Measurements from ENCODE around the gene DRD4. TPM values are rescaled to one million over a fixed set of nuclear protein-coding genes. Genes with fewer than 3 reads are reported as not detected.

The DRD4 gene
- total RNA-seq, 1 donor from 2014 or later = 1.3 TPM

DNA sequence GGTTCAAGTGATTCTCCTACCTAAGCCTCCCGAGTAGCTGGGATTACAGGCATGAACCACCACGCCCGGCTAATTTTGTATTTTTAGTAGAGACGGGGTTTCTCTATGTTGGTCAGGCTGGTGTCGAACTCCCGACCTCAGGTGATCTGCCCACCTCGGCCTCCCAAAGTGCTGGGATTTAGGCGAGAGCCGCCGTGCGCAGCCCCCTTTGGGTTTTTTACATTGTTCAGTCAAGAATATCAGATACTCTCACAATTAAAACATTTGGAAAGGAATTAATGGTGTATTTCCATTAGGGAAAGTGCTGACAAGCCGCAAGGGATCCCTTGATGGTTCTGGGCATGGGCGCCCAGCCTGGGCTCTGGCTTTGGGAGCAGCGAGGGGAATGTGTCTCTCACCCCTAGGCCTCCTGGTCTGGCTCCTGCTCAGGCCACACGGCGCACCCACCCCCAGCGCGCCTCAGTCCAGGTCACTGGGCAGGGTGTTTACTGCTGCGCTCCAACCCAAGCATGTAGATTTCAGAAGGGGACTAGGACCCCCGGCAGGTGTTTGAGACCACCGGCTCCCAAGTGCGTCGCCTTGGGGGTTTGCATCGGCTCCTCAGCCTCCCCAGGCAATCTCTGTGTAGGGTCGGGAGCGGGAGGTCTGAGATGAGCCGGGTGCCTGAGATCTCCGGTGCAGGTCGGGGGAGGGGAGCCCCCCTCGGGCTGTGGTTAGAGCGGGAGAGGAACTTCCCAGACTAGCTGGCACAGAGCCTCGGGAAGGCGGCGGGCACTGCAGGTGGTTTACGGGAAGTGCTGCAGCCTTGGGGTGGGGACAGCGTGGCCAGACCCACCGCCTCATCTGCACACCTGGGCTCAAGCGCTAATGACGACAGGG, 20.5 kb upstream of the DRD4 start:
- Histone ChIP-seq H3K4me1 (peaks cover 34% of the 10 kb centered on the region), H3K27me3 (ENCODE audit: low read depth) (no peaks in the 10 kb centered on the region), H3K4me3 (peak overlapping the region; percentile 82), H3K36me3 (peaks cover 36% of the 10 kb centered on the region), H3K9me3 (no peaks in the 10 kb centered on the region), H3K27ac (peak overlapping the region; percentile 97)
- no peak for DNase-seq
- ATAC-seq = no peak
- intact Hi-C loops (cut with DNase I) = no loop called here
- TF ChIP-seq, protein P1, sequence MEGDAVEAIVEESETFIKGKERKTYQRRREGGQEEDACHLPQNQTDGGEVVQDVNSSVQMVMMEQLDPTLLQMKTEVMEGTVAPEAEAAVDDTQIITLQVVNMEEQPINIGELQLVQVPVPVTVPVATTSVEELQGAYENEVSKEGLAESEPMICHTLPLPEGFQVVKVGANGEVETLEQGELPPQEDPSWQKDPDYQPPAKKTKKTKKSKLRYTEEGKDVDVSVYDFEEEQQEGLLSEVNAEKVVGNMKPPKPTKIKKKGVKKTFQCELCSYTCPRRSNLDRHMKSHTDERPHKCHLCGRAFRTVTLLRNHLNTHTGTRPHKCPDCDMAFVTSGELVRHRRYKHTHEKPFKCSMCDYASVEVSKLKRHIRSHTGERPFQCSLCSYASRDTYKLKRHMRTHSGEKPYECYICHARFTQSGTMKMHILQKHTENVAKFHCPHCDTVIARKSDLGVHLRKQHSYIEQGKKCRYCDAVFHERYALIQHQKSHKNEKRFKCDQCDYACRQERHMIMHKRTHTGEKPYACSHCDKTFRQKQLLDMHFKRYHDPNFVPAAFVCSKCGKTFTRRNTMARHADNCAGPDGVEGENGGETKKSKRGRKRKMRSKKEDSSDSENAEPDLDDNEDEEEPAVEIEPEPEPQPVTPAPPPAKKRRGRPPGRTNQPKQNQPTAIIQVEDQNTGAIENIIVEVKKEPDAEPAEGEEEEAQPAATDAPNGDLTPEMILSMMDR (IDR thresholded peaks at IDR 0.05) = no peak

DNA sequence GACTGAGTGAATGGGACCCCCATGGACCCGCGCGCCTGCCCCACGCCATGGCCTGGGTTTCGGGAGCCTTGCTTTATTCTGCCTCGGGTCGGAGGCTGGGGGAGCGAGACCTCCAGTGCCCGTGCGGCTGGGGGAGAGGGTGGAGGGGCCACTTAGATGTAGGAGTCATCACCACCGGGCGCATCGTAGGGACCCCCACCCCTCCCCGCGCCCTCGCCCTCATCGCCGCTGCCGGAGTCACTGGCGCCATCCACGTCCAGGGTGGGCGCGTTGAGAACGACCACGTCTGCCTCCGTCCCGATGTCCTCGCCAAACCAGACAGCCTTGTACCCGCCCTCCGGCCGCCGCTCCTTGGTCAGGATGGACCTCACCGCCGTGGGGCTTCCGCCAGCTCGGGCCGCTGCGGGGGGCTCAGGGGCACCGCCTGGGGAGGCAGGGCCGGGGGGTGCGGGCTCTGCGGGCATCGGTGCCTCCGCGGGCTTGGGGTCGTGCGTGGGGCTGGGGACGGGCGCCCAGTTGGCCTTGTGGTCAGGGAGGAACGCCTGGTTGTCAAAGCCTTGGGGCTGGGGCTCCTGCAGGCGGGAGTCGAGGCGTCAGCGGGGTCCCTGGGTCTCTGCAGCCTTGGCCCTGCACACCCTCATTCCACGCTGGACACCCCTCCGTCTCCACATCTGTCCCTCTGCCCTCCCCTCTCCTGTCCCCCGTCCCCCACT, 19.7 kb upstream of the DRD4 start:
- ATAC-seq (no peak), DNase-seq (no peak)
- intact Hi-C loops (cut with DNase I) = no loop called here
- TF ChIP-seq, protein P1 (IDR thresholded peaks at IDR 0.05) = no peak
- no peak overlapping the region for H3K4me3 ChIP-seq
- H3K9me3 ChIP-seq = no peaks in the 10 kb centered on the region
- peaks cover 34% of the 10 kb centered on the region for H3K4me1 ChIP-seq
- peaks cover 28% of the 10 kb centered on the region for H3K36me3 ChIP-seq
- no peak overlapping the region for H3K27ac ChIP-seq
- H3K27me3 ChIP-seq (ENCODE audit: low read depth) = no peaks in the 10 kb centered on the region

DNA sequence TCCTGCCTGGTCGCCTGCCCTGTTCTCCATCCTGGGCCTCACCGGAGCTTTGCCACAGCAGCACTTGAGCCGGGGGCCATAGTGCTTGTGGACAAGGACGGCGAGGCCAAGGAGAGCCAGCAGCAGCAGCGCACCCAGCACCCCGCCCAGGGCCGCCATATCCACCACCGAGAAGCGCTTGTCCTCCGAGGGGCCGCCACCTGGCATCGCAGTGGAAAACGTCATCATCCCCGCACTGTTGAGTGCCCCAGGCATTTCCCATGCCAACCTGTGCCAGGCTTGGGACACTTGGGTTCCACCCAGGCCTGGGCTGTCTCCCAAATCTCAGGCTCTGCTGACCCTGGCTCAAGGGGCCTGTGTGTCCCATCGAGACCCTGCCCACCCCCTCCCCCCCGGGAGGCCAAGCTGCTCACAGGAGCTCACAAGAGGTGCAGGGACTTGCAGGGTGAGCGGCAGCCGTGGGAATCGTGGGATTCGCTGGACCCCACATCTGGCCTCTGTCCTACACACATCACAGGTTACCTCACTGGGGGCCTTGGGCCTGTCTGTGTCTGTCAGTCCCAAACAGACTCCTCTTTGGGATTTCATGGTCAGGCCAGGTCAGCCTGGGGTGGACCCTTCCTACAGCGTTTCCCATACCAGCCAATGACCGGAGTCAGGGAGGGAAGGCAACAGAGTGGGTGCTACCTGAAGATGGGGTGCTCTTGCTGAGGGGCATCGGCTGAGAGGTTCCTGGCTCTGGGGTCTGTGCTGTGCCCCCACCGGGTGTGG, 19.0 kb upstream of the DRD4 start:
- Histone ChIP-seq H3K4me1 (peaks cover 31% of the 10 kb centered on the region), H3K9me3 (no peaks in the 10 kb centered on the region), H3K27me3 (ENCODE audit: low read depth) (no peaks in the 10 kb centered on the region), H3K36me3 (peaks cover 21% of the 10 kb centered on the region), H3K27ac (no peak overlapping the region), H3K4me3 (no peak overlapping the region)
- ATAC-seq (no peak), DNase-seq (no peak)
- intact Hi-C loops (cut with DNase I) = no loop called here
- TF ChIP-seq, protein P1 (IDR thresholded peaks at IDR 0.05) = no peak

DNA sequence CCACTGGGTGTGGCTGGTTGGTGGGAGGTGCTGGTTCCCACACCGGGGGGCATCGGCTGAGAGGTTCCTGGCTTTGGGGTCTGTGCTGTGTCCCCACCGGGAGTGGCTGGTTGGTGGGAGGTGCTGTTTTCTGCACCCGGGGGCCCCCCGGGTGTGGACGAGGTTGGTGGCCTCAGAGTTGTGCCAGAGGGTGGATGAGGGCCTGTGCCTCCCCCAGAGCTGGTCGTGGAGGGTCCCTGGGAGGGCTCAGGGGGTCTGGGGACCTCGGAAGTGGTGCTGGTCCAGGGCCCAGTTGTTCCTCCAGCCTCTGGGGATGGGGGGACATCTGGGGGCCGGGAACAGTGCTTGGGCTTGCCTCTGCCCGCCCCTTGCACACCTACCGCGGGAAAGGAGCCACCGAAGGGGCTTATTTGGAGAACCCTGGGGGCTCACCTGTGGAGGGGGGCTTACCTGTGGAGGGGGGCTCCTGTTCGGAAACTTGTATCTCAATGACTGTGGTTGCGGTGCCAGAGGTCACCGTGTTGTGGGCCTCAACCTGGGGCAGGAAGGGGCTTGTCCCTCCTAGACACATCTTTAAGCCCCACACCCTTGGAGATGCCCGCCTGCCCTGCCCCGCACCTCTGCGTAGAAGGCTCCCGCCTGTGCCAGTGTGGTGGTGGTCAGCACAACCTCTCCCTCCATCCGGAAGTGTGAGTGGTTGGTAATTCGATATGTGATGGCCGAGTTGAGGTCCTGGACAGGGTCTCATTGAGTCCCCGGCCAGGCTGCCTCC, 18.0 kb upstream of the DRD4 start:
- DNase-seq (no peak), ATAC-seq (no peak)
- Histone ChIP-seq H3K36me3 (peaks cover 13% of the 10 kb centered on the region), H3K27ac (no peak overlapping the region), H3K9me3 (no peaks in the 10 kb centered on the region), H3K4me1 (peaks cover 24% of the 10 kb centered on the region), H3K4me3 (no peak overlapping the region), H3K27me3 (ENCODE audit: low read depth) (no peaks in the 10 kb centered on the region)
- TF ChIP-seq, protein P1 (IDR thresholded peaks at IDR 0.05) = no peak
- intact Hi-C loops (cut with DNase I) = no loop called here

DNA sequence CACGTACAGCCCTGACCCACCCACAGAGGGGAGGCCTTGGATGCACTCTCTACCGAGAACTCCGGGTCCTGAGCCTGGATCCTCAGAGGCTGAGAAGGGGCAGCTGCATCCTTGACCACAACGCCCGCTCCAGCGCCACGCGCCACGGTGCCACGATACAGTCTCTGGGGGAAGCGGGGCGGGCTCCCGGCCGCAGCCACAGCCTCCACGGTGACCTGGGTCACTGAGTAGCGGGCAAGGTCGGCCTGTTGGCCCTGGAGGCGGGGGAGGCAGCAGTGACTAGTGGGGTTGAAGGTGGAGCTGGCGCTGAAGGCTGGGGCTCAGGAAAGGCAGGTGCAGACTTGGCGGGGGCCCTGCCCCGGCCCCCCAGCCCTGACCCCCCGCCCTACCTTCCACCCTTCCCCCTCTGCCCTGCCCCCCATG, 17.4 kb upstream of the DRD4 start:
- Histone ChIP-seq H3K36me3 (peaks cover 7% of the 10 kb centered on the region), H3K4me3 (no peak overlapping the region), H3K9me3 (no peaks in the 10 kb centered on the region), H3K27me3 (ENCODE audit: low read depth) (peaks cover 2% of the 10 kb centered on the region), H3K4me1 (peaks cover 18% of the 10 kb centered on the region), H3K27ac (no peak overlapping the region)
- TF ChIP-seq, protein P1 (IDR thresholded peaks at IDR 0.05) = no peak
- intact Hi-C loops (cut with DNase I) = no loop called here
- DNase-seq = no peak
- no peak for ATAC-seq
